Right ventricle myocardium superior (tissue), 1 donor: ENCODE results near the gene GABBR1. TPM values are rescaled to one million over a fixed set of nuclear protein-coding genes. Genes with fewer than 3 reads are reported as not detected.

ENCODE experiments used
- ATAC-seq: fragments of 200-7000 bp; cut with Tn5 transposase; one replicate; pipeline ENCODE4 v1.9.1; 2020; ENCODE audit warnings: mild to moderate bottlenecking; ENCODE audit not compliant: poor library complexity
- DNase-seq: peaks from one replicate; pipeline ENCODE4 v3.0.0-alpha.2; 2020
- intact Hi-C: fragments of 100-400 bp; cut with DNase I; formaldehyde crosslinking; loops from one replicate; pipeline ENCODE4 v1.11.2; 2022
- total RNA-seq: library from RNA; stranded (reverse); fragmentation: NEBNext Ultra II Directional; extraction: Animal tissue kit (Norgen Biotek cat#: 25700); gene quantifications from one replicate; pipeline ENCODE4 v1.2.1, GENCODE V29; 2021
- donor health status: DM: no; HTN: yes; CAD: no; lungs with severe emphysema.

GABBR1 gene
- total RNA-seq, 1 donor from 2014 or later, result 18.4 TPM

GRCh38 chr6:29521006-29521680 lies 111.8 kb downstream of the GABBR1 start:
- DNase-seq (no peak), ATAC-seq (no peak)
- intact Hi-C loops, result no loop called here

GRCh38 chr6:29520232-29520631 lies 112.8 kb downstream of the GABBR1 start:
- intact Hi-C loops, result no loop called here
- no peak for ATAC-seq
- DNase-seq, result no peak

- DNase-seq (no peak), ATAC-seq (no peak)
- intact Hi-C loops, result no loop called here
Measured at GRCh38 chr6:29519291-29520010, 113.5 kb downstream of the GABBR1 start.

- ATAC-seq (no peak), DNase-seq (no peak)
- intact Hi-C loops, result no loop called here
Measured at GRCh38 chr6:29517728-29518440, 115.1 kb downstream of the GABBR1 start.

GRCh38 chr6:29517245-29517644 lies 115.7 kb downstream of the GABBR1 start:
- ATAC-seq (no peak), DNase-seq (no peak)
- intact Hi-C loops, result no loop called here

- no peak for DNase-seq
- no peak for ATAC-seq
- intact Hi-C loops, result no loop called here
Measured at GRCh38 chr6:29516108-29516507, 116.9 kb downstream of the GABBR1 start.

- DNase-seq (no peak), ATAC-seq (no peak)
- intact Hi-C loops, result no loop called here
Measured at GRCh38 chr6:29510746-29511300, 122.2 kb downstream of the GABBR1 start.

GRCh38 chr6:29510202-29510601 lies 122.8 kb downstream of the GABBR1 start:
- no peak for DNase-seq
- no peak for ATAC-seq
- intact Hi-C loops, result no loop called here

Other genes with a start within 250 kb of the GABBR1 start
- gene OR12D2, start 237.6 kb downstream of the GABBR1 start, total RNA-seq, result not detected
- not detected for gene OR12D1, start 218.3 kb downstream of the GABBR1 start, total RNA-seq
- not detected for gene OR10C1, start 193.9 kb downstream of the GABBR1 start, total RNA-seq
- gene OR11A1, start 176.1 kb downstream of the GABBR1 start, total RNA-seq, result not detected
- not detected for gene OR2H1, start 176.0 kb downstream of the GABBR1 start, total RNA-seq
- gene MAS1L, start 145.2 kb downstream of the GABBR1 start, total RNA-seq, result not detected
- 0.35 TPM for gene UBD, start 73.5 kb downstream of the GABBR1 start, total RNA-seq
- gene OR2H2, start 48.1 kb downstream of the GABBR1 start, total RNA-seq, result not detected
- 10.3 TPM for gene MOG, start 23.9 kb upstream of the GABBR1 start, total RNA-seq
- gene ZFP57, start 48.0 kb upstream of the GABBR1 start, total RNA-seq, result not detected
- 27.2 TPM for gene HLA-F, start 90.3 kb upstream of the GABBR1 start, total RNA-seq
- not detected for gene HLA-G, start 194.6 kb upstream of the GABBR1 start, total RNA-seq